ENCODE measurements around the gene MED9.

MED9 gene

DNA sequence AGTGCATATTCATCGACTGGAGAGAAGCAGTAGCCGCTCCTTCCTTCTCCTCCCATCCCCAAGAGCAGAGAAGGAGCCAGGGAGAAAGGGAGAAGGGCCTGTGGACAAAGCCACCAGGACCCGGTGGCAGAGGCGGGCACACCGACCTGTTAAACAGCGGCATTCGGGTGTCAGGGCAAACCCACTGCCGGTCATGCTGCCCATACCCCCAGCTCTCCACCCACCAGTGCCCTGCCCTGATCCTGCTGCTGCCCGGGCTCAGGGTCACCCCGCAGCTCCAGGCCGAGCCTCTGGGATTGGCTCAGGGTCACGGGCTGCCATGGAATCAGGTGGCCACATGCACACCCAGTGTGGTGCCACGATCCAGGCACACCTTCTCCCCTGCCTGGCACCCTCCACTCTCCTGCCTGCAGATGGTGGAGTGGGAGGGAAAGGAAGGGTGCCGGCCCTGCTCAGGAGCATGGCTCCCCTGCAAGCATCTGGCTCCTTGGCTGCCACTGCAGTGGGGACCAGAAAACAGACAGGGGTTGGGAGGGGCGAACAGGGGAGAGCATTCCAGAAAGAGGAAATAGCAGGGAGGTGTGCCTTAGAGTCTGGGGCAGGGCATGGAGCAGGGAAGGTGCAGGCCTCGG is 37.7 kb downstream of the MED9 start:
- no peak overlapping the region for H3K4me3 ChIP-seq (ENCODE audit: low read length)
- H3K36me3 ChIP-seq (ENCODE audit: insufficient read depth, low read length): no peaks in the 10 kb centered on the region
- no peak overlapping the region for H3K4me2 ChIP-seq (ENCODE audit: low read length)
- no peak overlapping the region for H3K9ac ChIP-seq (ENCODE audit: low read depth, low read length)
- H3K4me1 ChIP-seq (ENCODE audit: control insufficient read depth, insufficient read depth, low read length): peaks cover 28% of the 10 kb centered on the region
- no peaks in the 10 kb centered on the region for H3K9me3 ChIP-seq (replicated peaks; ENCODE audit: low read length)
- no peaks in the 10 kb centered on the region for H3K27me3 ChIP-seq (ENCODE audit: control insufficient read depth, insufficient read depth, low read length)

DNA sequence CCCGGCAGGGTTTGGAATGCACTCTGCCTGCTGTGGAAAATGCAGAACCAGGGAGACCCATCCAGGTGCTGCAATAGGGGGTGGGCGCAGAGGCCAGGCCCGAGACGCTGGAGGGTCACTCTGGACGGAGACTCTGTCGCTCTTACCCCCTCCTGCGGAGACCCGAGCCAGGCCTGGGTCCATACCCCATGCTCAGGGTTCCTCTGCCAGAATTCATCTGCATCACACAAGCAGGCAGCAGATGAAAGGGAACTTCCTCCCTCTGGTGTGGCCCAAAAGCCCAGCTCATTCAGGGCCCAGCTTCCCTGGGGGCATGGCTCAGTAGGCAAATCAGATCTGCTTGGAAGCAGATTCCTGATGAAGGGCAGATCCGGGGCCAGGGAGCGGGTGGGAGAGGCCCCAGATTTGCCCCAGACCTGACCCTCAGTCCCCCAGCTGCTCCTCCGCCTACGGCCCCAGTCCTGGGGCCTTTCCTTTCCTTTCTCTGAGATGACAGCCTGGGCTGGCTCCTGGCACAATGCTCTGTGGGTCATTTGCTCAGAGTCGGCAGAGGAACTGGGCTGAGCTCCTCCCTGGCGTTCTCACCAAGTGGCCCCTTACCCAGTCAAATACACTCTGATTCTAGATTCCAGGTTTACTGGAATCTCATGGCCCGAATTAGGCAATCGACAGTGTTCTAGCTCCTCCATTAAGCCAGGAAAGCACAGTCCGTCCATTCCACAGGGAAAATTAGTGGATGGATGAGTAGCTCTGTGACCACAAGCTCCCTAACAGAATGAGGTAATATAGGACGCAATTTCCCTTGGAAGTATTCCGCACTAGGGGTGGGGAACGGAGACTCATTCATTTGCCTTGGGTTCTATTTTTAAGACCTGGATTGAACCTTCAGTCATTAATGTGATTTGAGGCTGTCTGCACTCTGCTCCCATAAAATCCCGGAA is 38.5 kb downstream of the MED9 start:
- H3K4me1 ChIP-seq (ENCODE audit: control insufficient read depth, insufficient read depth, low read length): peaks cover 28% of the 10 kb centered on the region
- H3K9ac ChIP-seq (ENCODE audit: low read depth, low read length): no peak overlapping the region
- H3K4me3 ChIP-seq (ENCODE audit: low read length): no peak overlapping the region

DNA sequence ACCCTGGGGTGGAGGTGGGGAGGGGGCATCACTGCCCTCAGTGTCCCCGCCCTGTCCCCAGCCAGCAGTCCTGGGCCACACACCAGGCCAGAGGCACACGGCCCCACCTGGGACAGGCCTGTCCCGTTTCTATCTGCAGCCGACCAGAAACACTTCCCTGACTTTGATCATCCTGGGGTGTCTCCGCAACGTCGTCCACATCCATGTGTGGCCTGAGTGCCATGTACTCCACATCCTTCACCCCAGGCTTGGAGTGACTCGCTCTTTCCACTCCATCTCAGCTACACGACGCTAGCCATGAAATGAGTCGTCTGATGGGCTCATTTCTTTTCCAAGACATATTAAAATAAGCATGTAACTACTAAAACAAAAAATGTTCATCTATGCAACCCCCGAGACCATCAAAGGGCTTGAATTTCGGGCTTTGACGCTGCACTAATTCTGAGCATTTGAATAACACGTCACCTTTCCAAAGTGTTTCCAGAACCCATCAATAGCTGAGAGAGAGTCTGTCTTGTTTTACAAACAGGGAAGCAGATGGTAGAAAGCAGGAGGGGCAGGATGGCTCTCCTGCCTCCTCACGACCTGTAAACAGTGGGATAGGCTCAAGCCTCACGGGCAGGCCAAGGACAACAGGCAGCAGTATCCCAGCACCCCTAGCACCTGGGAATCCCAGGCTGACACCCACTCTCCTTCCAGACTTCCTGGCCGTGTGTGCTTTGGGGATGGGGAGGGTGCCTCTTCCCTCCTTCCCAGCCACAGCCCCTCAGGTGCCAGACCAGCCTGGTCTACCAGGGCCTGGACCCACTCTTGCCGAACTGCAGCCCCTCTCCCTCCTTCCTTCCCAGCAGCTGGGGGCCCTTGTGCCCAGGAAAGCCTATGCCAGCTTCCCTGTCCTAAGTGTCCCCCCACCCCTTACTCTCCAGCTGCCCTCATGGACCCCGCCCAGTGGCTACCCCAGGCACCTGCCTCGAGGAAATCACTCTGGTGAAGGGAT is 39.4 kb downstream of the MED9 start:
- no peaks in the 10 kb centered on the region for H3K27me3 ChIP-seq (ENCODE audit: control insufficient read depth, insufficient read depth, low read length)

More for the DNA sequence above, 38.5 kb downstream of the MED9 start:
- H3K36me3 ChIP-seq (ENCODE audit: insufficient read depth, low read length): no peaks in the 10 kb centered on the region
- no peaks in the 10 kb centered on the region for H3K9me3 ChIP-seq (replicated peaks; ENCODE audit: low read length)
- H3K27me3 ChIP-seq (ENCODE audit: control insufficient read depth, insufficient read depth, low read length): no peaks in the 10 kb centered on the region
- H3K4me2 ChIP-seq (ENCODE audit: low read length): no peak overlapping the region

DNA sequence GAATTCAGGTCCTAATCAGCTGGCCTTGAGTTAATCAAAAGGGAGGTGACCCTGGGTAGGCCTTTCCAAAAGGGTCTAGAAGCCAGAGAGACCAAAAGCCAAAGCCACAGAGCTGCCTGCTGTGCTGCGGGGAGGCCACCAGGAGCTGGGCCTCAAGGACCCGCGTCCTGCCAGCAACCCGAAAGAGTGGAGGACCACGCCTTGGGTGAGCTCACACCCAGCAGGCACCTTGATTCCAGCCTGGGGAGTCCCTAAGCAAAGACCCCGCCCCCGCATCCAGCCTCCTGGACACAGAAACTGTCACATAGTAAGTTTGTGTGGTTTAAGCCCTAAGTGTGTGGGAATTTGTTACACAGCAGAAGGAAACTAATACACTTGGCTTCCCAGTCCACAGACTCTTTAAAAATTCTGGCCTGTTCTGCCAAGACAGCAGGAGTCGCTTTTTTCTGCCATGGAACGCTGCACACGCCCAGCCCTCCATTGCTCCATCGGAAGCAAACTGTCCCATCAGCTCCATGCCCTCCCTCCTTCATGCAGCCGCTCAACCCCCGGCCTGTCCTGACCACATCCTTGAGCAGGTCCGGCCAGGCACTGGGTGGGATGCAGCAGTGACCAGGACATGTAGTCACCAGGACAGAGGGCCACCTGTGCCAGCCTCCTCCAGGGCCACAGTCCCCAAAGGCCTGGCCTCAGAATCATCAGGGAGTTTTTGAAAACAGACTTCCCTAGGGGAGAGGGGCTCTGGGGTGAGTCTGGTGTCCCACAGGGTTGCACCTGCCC is 40.3 kb downstream of the MED9 start:
- no peak overlapping the region for H3K4me2 ChIP-seq (ENCODE audit: low read length)
- peaks cover 23% of the 10 kb centered on the region for H3K4me1 ChIP-seq (ENCODE audit: control insufficient read depth, insufficient read depth, low read length)
- no peaks in the 10 kb centered on the region for H3K9me3 ChIP-seq (replicated peaks; ENCODE audit: low read length)
- no peak overlapping the region for H3K4me3 ChIP-seq (ENCODE audit: low read length)
- no peak overlapping the region for H3K9ac ChIP-seq (ENCODE audit: low read depth, low read length)
- no peaks in the 10 kb centered on the region for H3K36me3 ChIP-seq (ENCODE audit: insufficient read depth, low read length)
- H3K27me3 ChIP-seq (ENCODE audit: control insufficient read depth, insufficient read depth, low read length): no peaks in the 10 kb centered on the region

More for the DNA sequence above, 39.4 kb downstream of the MED9 start:
- Histone ChIP-seq H3K4me3 (ENCODE audit: low read length) (no peak overlapping the region), H3K36me3 (ENCODE audit: insufficient read depth, low read length) (no peaks in the 10 kb centered on the region), H3K4me2 (ENCODE audit: low read length) (no peak overlapping the region), H3K4me1 (ENCODE audit: control insufficient read depth, insufficient read depth, low read length) (peaks cover 28% of the 10 kb centered on the region), H3K9ac (ENCODE audit: low read depth, low read length) (no peak overlapping the region), H3K9me3 (replicated peaks; ENCODE audit: low read length) (no peaks in the 10 kb centered on the region)

DNA sequence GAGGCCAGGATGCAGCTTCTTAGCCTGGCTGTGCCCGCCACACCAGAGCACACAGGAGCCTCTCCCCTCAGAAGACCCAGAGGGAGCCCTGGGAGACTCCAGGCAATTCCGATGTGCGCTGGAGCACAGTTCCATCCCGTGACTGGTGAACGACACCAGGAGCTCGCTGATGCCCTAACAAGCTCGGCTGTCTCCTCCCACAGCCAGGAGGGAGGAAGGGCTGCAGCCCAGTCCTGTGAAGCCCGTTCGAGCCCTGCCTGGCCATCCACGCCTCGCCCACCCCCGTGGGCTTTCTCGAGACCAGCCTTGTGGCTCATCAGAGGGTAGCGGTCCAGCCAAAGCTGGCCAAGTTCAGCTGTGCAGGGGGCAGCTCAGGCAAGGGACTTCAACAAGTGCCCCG is 41.2 kb downstream of the MED9 start:
- no peaks in the 10 kb centered on the region for H3K36me3 ChIP-seq (ENCODE audit: insufficient read depth, low read length)
- H3K4me2 ChIP-seq (ENCODE audit: low read length): no peak overlapping the region
- H3K4me1 ChIP-seq (ENCODE audit: control insufficient read depth, insufficient read depth, low read length): peaks cover 15% of the 10 kb centered on the region
- no peaks in the 10 kb centered on the region for H3K9me3 ChIP-seq (replicated peaks; ENCODE audit: low read length)
- H3K9ac ChIP-seq (ENCODE audit: low read depth, low read length): no peak overlapping the region
- H3K4me3 ChIP-seq (ENCODE audit: low read length): no peak overlapping the region
- no peaks in the 10 kb centered on the region for H3K27me3 ChIP-seq (ENCODE audit: control insufficient read depth, insufficient read depth, low read length)

DNA sequence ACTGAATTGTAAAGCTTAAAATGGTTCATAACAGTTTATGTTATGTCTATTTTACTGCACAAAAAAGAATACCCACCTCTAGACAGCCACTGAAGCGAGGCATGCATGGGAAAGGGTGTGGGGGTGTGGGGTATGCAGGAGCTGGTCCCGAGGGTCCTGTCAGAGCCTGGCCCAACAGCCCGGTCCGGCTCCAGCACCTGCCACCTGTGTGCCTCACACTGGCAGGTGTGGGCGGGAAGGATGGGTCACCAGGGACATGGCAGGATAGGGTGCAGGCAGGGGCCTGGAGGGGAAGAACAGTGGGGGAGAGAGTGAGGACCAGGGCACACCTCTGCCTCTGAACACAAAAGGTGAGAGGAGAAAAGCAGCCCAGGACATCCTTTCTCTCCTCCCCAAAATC is 42.2 kb downstream of the MED9 start:
- no peak overlapping the region for H3K9ac ChIP-seq (ENCODE audit: low read depth, low read length)
- no peak overlapping the region for H3K4me2 ChIP-seq (ENCODE audit: low read length)
- no peaks in the 10 kb centered on the region for H3K27me3 ChIP-seq (ENCODE audit: control insufficient read depth, insufficient read depth, low read length)
- no peaks in the 10 kb centered on the region for H3K36me3 ChIP-seq (ENCODE audit: insufficient read depth, low read length)
- H3K4me3 ChIP-seq (ENCODE audit: low read length): no peak overlapping the region
- H3K9me3 ChIP-seq (replicated peaks; ENCODE audit: low read length): no peaks in the 10 kb centered on the region
- H3K4me1 ChIP-seq (ENCODE audit: control insufficient read depth, insufficient read depth, low read length): peaks cover 15% of the 10 kb centered on the region

DNA sequence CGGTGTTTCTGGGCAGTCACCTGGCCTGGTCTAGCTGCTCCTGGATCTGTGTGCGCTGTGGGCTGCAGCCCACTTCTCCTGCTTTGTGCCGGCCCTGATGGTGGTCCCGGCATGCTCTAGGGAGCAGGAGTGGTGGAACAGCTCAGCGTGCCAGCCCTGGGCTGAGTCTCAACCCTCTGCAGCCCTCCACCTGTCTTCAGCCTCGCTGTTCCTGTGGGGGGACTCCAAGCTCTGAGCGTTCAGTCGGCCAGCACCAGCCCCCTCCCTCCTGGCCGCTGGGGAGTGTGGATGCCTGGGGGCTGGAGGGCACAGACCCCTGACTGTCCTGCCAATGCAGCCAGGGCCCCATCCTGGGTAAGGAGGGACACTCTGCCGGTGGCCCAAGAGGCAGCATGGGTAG is 43.1 kb downstream of the MED9 start:
- H3K4me3 ChIP-seq (ENCODE audit: low read length): no peak overlapping the region
- no peak overlapping the region for H3K9ac ChIP-seq (ENCODE audit: low read depth, low read length)
- H3K36me3 ChIP-seq (ENCODE audit: insufficient read depth, low read length): no peaks in the 10 kb centered on the region
- peaks cover 15% of the 10 kb centered on the region for H3K4me1 ChIP-seq (ENCODE audit: control insufficient read depth, insufficient read depth, low read length)
- H3K27me3 ChIP-seq (ENCODE audit: control insufficient read depth, insufficient read depth, low read length): no peaks in the 10 kb centered on the region
- H3K4me2 ChIP-seq (ENCODE audit: low read length): no peak overlapping the region
- no peaks in the 10 kb centered on the region for H3K9me3 ChIP-seq (replicated peaks; ENCODE audit: low read length)

DNA sequence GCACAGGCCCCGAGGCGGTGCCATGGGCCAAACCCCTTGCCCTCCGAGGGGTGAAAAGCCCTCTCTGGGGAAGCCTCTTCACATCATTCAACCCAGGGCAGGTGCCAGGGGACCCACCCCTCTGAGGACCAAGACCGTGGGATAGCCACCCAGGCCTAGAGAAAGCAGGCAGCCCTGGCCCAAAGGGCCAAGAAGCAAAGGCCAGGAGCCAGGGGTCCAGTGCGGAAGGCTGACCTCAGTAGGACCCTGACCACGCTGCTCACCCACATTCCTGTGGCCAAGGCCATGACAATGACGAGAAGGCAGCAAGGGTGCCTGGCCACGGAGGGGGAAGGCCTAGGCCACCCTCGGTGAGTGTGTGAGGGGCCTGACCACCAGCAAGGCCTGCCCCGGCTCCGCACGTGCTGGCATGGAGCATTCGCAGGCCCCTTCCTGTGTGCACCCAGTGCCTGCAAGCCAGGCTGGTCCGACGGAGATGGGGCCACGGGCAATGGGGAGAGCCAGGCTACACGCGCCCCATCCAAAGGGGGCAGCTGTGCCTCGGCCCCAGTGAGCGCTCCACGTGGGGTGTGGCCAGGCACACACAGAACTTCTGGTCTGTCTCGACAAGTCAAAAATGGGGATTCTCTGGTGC is 43.9 kb downstream of the MED9 start:
- Histone ChIP-seq H3K36me3 (ENCODE audit: insufficient read depth, low read length) (no peaks in the 10 kb centered on the region), H3K27me3 (ENCODE audit: control insufficient read depth, insufficient read depth, low read length) (no peaks in the 10 kb centered on the region), H3K9me3 (replicated peaks; ENCODE audit: low read length) (no peaks in the 10 kb centered on the region), H3K4me1 (ENCODE audit: control insufficient read depth, insufficient read depth, low read length) (peaks cover 9% of the 10 kb centered on the region), H3K4me2 (ENCODE audit: low read length) (no peak overlapping the region), H3K9ac (ENCODE audit: low read depth, low read length) (no peak overlapping the region), H3K4me3 (ENCODE audit: low read length) (no peak overlapping the region)

DNA sequence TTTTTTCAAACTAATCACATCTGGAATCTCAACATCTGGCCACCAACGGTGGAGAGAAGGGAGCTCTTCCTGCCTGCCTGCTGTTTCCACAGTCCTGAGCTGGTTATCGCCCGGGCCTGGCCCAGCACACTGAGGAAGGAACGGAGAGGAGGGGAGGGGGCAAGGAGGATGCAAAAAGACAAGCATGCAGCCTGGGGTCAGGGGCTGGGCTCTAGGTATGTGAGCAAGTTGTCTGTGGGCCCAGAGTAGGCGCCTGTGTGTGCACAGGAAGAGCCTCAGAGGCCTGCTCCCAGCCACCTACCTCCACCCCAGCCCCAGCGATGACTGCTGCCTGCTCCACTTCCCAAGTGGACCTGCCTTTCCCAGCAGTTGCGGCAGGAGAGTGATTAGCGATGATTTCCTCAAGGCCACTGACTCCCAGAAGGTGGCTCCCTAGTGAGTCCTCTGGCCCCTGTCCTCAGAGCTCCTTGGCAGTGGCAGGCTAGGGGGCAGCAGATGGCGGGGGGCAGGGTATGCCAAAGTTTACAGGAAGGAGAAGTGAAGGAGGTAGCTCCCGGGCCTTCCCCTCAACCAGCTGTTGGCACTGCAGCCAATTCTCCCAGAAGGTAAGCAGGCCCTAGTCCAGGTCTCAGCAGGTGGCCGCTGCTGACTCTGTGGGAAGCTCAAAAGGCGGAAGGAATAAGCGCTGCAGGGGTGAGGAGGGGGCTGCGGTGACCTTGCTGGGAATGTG is 46.4 kb downstream of the MED9 start:
- no peaks in the 10 kb centered on the region for H3K36me3 ChIP-seq (ENCODE audit: insufficient read depth, low read length)
- no peaks in the 10 kb centered on the region for H3K9me3 ChIP-seq (replicated peaks; ENCODE audit: low read length)
- no peak overlapping the region for H3K4me3 ChIP-seq (ENCODE audit: low read length)
- H3K4me2 ChIP-seq (ENCODE audit: low read length): no peak overlapping the region
- H3K9ac ChIP-seq (ENCODE audit: low read depth, low read length): no peak overlapping the region
- no peaks in the 10 kb centered on the region for H3K27me3 ChIP-seq (ENCODE audit: control insufficient read depth, insufficient read depth, low read length)
- no peaks in the 10 kb centered on the region for H3K4me1 ChIP-seq (ENCODE audit: control insufficient read depth, insufficient read depth, low read length)
